Measurements from ENCODE around the gene NUP155. TPM values are rescaled to one million over a fixed set of nuclear protein-coding genes. Genes with fewer than 3 reads are reported as not detected.
A peak's percentile ranks its signal among the peaks of the same experiment; 100 is the strongest.
"Not testable (repeated sequence)": the region's sequence is repeated elsewhere in the genome, so short reads cannot be mapped to it uniquely, and the experiment has no call there.

NUP155 gene
- total RNA-seq, 4 donors from 2014 or later = 15.6 to 31.4 (median 16.4) TPM

DNA sequence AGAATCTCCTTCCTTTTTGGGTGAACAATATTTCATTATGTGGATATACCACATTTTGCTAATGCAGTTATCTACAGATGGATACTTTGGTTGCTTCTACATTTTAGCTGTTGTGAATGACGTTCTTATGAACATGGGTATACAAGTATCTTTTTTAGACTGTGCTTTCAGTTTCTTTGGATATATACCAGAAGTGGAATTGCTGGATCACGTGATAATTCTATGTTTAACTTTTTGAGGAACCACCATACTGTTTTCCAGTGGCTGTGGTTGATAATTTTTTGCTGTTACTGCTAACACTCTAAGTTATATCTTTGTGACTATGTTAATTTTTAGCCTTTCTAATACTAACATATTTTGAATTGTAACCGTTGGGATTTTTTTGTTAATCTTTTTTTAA lies 20.7 kb upstream of the NUP155 start:
- DNase-seq = no peak
- Histone ChIP-seq H3K36me3 (peaks cover 0 to 42% (median 0%) of the 10 kb centered on the region in 3 donors), H3K4me3 (no peak overlapping the region), H3K4me1 (no peaks in the 10 kb centered on the region), H3K27ac (no peak overlapping the region), H3K9me3 (no peaks in the 10 kb centered on the region), H3K27me3 (no peaks in the 10 kb centered on the region)
- TF ChIP-seq, protein P1, sequence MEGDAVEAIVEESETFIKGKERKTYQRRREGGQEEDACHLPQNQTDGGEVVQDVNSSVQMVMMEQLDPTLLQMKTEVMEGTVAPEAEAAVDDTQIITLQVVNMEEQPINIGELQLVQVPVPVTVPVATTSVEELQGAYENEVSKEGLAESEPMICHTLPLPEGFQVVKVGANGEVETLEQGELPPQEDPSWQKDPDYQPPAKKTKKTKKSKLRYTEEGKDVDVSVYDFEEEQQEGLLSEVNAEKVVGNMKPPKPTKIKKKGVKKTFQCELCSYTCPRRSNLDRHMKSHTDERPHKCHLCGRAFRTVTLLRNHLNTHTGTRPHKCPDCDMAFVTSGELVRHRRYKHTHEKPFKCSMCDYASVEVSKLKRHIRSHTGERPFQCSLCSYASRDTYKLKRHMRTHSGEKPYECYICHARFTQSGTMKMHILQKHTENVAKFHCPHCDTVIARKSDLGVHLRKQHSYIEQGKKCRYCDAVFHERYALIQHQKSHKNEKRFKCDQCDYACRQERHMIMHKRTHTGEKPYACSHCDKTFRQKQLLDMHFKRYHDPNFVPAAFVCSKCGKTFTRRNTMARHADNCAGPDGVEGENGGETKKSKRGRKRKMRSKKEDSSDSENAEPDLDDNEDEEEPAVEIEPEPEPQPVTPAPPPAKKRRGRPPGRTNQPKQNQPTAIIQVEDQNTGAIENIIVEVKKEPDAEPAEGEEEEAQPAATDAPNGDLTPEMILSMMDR (IDR thresholded peaks at IDR 0.05) = no peak
- no peak for TF ChIP-seq POLR2A (IDR thresholded peaks at IDR 0.05)

DNA sequence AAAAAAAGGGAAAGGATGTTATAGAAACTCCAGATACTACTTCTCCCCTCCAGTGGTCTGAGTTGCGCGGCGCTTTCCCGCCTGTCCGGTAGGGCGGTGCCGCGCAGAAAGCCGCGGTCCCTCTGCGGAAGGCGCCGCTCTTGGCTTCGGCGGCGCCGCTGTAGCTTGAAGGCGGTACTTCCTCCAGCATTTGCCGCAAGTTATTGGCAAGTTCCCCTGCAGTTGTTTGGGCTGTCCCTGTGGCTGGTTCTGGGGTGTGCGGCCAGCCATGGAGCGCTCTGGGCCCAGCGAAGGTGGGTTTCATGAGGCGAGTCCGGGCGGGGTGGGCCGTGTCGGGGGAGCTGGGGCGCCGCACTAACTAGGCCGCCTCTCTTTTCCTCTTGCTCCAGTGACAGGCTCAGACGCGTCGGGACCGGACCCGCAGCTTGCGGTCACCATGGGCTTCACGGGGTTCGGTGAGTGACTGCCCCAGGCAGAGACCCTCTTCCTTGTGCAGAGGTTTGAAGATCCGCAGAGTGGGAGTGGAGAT lies 8.3 kb upstream of the NUP155 start, which contains the start of gene WDR70:
Gene WDR70, plus strand, starts transcription at position 219 of the 529 bp plus-strand sequence. Its CDS starts 50 bp downstream, at position 269.
- H3K9me3 ChIP-seq, H3K27me3 ChIP-seq: not testable (repeated sequence)
- peaks cover 0 to 26% (median 0%) of the 10 kb centered on the region in 3 donors for H3K36me3 ChIP-seq
- peak; percentile 78 to 93 (median 86) for DNase-seq
- H3K4me1 ChIP-seq = peaks cover 0 to 11% (median 0%) of the 10 kb centered on the region in 4 donors
- peak within 1 kb of the TSS; percentile 49 to 99 (median 80) for H3K4me3 ChIP-seq
- TF ChIP-seq, protein P1 (IDR thresholded peaks at IDR 0.05) = peak; percentile 33 to 70 (median 56)
- peak within 1 kb of the TSS in 3 of 4 donors; percentile 57 to 69 (median 67) for H3K27ac ChIP-seq

DNA sequence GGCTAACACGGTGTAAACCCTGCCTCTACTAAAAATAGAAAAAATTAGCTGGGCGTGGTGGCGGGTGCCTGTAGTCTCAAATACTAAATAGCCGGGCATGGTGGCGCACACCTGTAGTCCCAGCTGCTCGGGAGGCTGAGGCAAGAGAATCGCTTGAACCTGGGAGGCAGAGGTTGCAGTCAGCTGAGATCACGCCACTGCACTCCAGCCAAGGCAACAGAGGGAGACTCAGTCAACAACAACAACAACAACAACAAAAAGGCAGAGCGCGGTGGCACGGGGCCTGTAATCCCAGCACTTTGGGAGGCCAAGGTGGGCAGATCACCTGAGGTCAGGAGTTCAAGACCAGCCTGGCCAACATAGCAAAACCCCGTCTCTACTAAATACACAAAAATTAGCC lies 7.2 kb upstream of the NUP155 start:
- H3K4me1 ChIP-seq = peaks cover 0 to 11% (median 0%) of the 10 kb centered on the region in 4 donors
- DNase-seq = peak in 1 of 3 donors; percentile 37
- H3K4me3 ChIP-seq, H3K9me3 ChIP-seq, H3K27me3 ChIP-seq, H3K27ac ChIP-seq: not testable (repeated sequence)
- H3K36me3 ChIP-seq = peaks cover 0 to 16% (median 0%) of the 10 kb centered on the region in 3 donors

DNA sequence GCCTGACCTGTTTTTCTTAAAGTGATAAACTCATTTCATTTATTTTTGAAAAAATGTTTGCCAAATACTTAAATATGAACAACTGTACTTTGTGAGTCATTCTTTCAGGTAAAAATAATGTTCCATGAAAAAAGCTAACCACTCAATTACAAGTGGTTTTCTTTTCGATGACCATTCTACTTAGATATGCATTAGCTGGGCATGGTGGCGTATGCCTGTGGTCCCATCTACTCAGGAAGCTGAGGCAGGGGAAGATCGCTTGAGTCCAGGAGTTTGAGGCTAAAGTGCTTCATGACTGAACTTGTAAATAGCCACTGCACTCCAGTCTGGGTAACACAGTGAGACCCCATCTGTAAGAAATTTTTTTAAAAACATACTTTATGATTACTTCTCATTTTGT lies 4.2 kb upstream of the NUP155 start:
- peak in 1 of 3 donors; percentile 28 for DNase-seq
- no peak for TF ChIP-seq POLR2A (IDR thresholded peaks at IDR 0.05)
- TF ChIP-seq, protein P1 (IDR thresholded peaks at IDR 0.05) = no peak

DNA sequence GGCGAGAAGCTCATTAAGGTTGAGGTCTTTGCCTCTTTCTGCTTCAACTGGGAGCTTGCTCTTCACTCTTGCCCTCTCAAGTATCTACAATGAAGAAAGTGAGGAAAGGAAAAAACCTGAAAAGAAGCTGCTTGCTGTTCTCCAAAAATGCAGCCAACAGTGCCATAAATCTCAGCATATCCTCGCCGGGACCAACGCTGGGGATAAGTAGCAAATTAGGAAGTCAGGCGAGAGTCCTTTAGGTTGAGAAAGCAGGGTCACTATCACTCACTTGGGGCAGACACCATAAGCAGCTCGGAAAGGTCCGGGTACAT lies 399 bp downstream of the NUP155 start:
- Histone ChIP-seq H3K27me3 (no peaks in the 10 kb centered on the region), H3K4me1 (peaks cover 0 to 19% (median 0%) of the 10 kb centered on the region in 4 donors), H3K9me3 (no peaks in the 10 kb centered on the region), H3K36me3 (no peaks in the 10 kb centered on the region), H3K4me3 (peak overlapping the region; percentile 58 to 80 (median 68)), H3K27ac (peak overlapping the region; percentile 69 to 85 (median 80))
- DNase-seq = no peak
- no peak for TF ChIP-seq POLR2A (IDR thresholded peaks at IDR 0.05)
- TF ChIP-seq, protein P1 (IDR thresholded peaks at IDR 0.05) = no peak

More for the DNA sequence above, 4.2 kb upstream of the NUP155 start:
- H3K4me1 ChIP-seq = peaks cover 0 to 2% (median 0%) of the 10 kb centered on the region in 4 donors
- H3K36me3 ChIP-seq = no peaks in the 10 kb centered on the region
- no peaks in the 10 kb centered on the region for H3K9me3 ChIP-seq
- no peak overlapping the region for H3K4me3 ChIP-seq
- no peak overlapping the region for H3K27ac ChIP-seq
- no peaks in the 10 kb centered on the region for H3K27me3 ChIP-seq

DNA sequence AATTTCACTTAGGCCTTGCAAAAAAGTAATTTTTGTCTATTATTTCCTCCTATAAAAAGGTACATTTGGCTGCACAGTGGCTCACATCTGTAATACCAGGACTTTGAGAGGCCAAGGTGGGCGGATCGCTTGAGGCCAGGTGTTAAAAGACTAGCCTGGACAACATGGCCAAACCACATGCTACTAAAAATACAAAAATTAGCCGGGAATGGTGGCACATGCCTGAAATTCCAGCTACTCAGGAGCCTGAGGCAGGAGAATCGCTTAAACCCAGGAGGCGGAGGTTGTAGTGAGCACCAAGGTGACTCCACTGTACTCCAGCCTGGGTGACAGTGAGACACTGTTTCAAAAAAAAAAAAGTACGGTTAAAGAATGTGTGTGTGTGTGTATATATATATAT lies 15.7 kb downstream of the NUP155 start:
- Histone ChIP-seq H3K36me3 (peaks cover 0 to 84% (median 0%) of the 10 kb centered on the region in 3 donors), H3K27ac (no peak overlapping the region), H3K27me3 (no peaks in the 10 kb centered on the region), H3K4me1 (no peaks in the 10 kb centered on the region), H3K4me3 (no peak overlapping the region), H3K9me3 (no peaks in the 10 kb centered on the region)
- DNase-seq = peak in 1 of 3 donors; percentile 18
- TF ChIP-seq POLR2A (IDR thresholded peaks at IDR 0.05) = no peak

DNA sequence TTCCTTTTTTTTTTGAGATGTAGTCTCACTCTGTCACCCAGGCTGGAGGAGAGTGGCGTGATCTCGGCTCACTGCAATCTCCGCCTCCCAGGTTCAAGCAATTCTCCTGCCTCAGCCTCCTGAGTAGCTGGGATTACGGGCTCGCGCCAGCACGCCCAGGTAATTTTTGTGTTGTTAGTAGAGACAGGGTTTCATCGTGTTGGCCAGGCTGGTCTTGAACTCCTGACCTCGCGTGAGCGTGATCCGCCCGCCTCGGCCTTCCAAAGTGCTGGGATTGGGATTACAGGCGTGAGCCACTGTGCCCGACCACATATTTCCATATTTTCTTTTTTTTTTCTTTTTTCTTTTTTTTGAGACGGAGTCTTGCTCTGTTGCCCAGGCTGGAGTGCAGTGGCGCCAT lies 28.2 kb downstream of the NUP155 start:
- peaks cover 0 to 88% (median 3%) of the 10 kb centered on the region in 3 donors for H3K36me3 ChIP-seq
- H3K9me3 ChIP-seq, H3K4me3 ChIP-seq, H3K27ac ChIP-seq, DNase-seq, H3K4me1 ChIP-seq, H3K27me3 ChIP-seq: not testable (repeated sequence)

DNA sequence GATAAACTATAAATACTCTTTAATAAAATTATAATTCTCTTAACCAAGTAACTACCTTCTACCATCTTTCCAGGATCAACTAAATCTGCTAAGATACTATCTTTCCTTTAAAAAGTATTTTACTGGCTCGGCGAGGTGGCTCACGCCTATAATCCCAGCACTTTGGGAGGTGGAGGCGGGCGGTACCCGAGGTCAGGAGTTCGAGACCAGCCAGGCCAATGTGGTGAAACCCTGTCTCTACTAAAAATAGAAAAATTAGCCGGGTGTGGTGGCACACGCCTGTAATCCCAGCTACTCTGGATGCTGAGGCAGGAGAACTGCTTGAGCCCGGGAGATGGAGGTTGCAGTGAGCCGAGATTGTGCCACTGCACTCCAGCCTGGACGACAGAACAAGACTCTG lies 36.2 kb downstream of the NUP155 start:
- H3K4me3 ChIP-seq, H3K4me1 ChIP-seq: not testable (repeated sequence)
- peaks cover 0 to 76% (median 0%) of the 10 kb centered on the region in 3 donors for H3K36me3 ChIP-seq

More for the DNA sequence above, 36.2 kb downstream of the NUP155 start:
- H3K27ac ChIP-seq, DNase-seq, H3K27me3 ChIP-seq, H3K9me3 ChIP-seq: not testable (repeated sequence)
